ENCODE data around the gene MGARP.

MGARP gene

GRCh38 chr4:139282065-139282720 lies 2.2 kb upstream of the MGARP start:
- H3K4me3 ChIP-seq (ENCODE audit: low read depth, low read length), result no peak overlapping the region
- no peak for DNase-seq (ENCODE audit: low read depth)
- TF ChIP-seq, protein P1, sequence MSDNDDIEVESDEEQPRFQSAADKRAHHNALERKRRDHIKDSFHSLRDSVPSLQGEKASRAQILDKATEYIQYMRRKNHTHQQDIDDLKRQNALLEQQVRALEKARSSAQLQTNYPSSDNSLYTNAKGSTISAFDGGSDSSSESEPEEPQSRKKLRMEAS (IDR thresholded peaks at IDR 0.05; ENCODE audit: low read depth, low read length), result no peak
- TF ChIP-seq CTCF (IDR thresholded peaks at IDR 0.05; ENCODE audit: low read depth, low read length) (no peak), MYC (IDR thresholded peaks at IDR 0.05; ENCODE audit: low read depth, low read length) (no peak), POLR2A (IDR thresholded peaks at IDR 0.05; ENCODE audit: extremely low read depth, insufficient read length) (no peak)

DNA sequence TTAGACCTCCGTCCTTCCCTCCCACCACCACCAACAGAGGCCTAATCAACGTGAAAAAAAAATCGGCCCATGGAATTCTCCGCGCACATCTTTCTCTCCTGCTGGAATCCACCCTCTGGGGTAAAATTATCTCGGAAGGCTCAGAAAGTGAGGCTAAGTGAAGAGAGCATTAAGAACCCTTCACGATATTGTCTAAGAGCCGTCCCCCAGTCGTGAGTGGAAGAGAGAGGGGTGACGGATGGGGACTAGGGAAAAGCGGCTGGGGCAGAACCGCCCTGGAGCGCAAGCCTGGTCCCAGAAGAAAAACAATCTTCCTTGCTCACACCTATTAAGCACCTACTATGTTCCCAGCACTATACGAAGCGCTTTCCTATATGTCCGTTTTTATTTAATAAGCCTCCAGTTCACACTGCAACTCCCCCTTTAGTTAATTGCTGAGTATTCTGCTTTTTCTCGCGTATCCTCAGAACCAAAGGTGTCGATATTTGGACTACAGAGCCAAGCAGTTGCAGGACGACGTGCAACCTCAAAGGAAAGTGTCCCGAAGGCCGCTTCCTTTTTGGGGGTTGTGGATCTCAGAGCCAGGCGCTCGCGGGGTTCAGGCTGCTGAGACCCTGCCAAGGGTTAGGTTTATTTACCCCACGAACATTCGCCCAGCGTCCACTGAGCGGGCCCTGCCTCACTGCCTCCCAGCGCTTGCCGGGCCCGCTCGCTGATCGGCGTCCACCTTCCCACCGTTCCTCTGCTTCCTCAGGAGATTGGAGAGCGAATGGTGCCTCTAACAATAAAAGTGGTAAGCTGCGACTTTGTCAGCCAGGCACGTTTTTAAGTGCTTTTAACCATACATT lies 889 bp downstream of the MGARP start:
- no peak overlapping the region for H3K4me3 ChIP-seq (ENCODE audit: low read depth, low read length)
- no peak for DNase-seq (ENCODE audit: low read depth)
- TF ChIP-seq, protein P1 (IDR thresholded peaks at IDR 0.05; ENCODE audit: low read depth, low read length), result no peak

DNA sequence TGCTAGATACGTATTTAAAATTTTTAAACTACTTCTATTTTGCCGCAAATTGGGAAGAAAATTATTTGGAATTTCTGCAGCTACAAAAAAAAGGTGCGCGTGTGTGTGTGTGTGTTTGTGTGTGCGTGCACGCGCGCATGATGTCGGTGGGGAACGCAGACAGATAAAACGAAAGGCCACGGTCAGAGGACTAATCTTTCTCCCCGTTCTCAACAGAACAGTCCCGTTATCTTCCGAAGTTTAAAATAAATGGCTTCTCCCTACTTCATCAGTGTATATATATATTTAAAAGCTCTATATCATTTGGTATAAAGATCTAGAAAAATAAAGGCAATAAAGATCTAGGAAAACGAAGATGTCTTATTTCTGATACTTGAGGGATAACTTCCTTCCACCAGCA lies 1.5 kb downstream of the MGARP start:
- no peak for TF ChIP-seq MYC (IDR thresholded peaks at IDR 0.05; ENCODE audit: low read depth, low read length)
- TF ChIP-seq, protein P1 (IDR thresholded peaks at IDR 0.05; ENCODE audit: low read depth, low read length), result no peak
- TF ChIP-seq POLR2A (IDR thresholded peaks at IDR 0.05; ENCODE audit: extremely low read depth, insufficient read length), result no peak
- no peak for TF ChIP-seq CTCF (IDR thresholded peaks at IDR 0.05; ENCODE audit: low read depth, low read length)
- no peak for DNase-seq (ENCODE audit: low read depth)
- H3K4me3 ChIP-seq (ENCODE audit: low read depth, low read length), result no peak overlapping the region

- TF ChIP-seq POLR2A (IDR thresholded peaks at IDR 0.05; ENCODE audit: extremely low read depth, insufficient read length), result no peak
- no peak for TF ChIP-seq MYC (IDR thresholded peaks at IDR 0.05; ENCODE audit: low read depth, low read length)
- no peak for TF ChIP-seq CTCF (IDR thresholded peaks at IDR 0.05; ENCODE audit: low read depth, low read length)
- TF ChIP-seq, protein P1 (IDR thresholded peaks at IDR 0.05; ENCODE audit: low read depth, low read length), result no peak
- DNase-seq (ENCODE audit: low read depth), result no peak
- H3K4me3 ChIP-seq (ENCODE audit: low read depth, low read length), result no peak overlapping the region
Measured at GRCh38 chr4:139275281-139275735, 4.7 kb downstream of the MGARP start.

DNA sequence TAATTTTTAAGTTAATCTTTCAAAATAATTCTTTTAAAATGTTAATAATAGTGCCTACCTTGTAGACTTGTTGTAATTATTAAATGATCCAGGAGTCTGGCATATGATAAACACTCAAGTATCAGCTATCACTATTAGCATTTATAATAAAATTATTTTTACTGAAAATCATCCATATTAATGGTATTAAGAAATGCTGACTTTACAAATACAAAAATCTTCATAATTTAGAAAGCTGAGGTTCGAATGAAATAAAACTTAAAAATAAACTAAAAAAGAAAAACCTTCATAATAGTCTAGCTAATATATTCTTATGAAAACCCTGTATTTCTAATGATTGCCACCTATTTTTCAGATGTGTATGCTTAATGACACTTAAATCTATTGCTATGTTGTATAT lies 5.2 kb downstream of the MGARP start:
- TF ChIP-seq, protein P1 (IDR thresholded peaks at IDR 0.05; ENCODE audit: low read depth, low read length), result no peak
- TF ChIP-seq CTCF (IDR thresholded peaks at IDR 0.05; ENCODE audit: low read depth, low read length) (no peak), MYC (IDR thresholded peaks at IDR 0.05; ENCODE audit: low read depth, low read length) (no peak), POLR2A (IDR thresholded peaks at IDR 0.05; ENCODE audit: extremely low read depth, insufficient read length) (no peak)
- no peak for DNase-seq (ENCODE audit: low read depth)
- H3K4me3 ChIP-seq (ENCODE audit: low read depth, low read length), result no peak overlapping the region

- H3K4me3 ChIP-seq (ENCODE audit: low read depth, low read length), result no peak overlapping the region
- no peak for DNase-seq (ENCODE audit: low read depth)
- TF ChIP-seq, protein P1 (IDR thresholded peaks at IDR 0.05; ENCODE audit: low read depth, low read length), result no peak
- TF ChIP-seq POLR2A (IDR thresholded peaks at IDR 0.05; ENCODE audit: extremely low read depth, insufficient read length) (no peak), MYC (IDR thresholded peaks at IDR 0.05; ENCODE audit: low read depth, low read length) (no peak), CTCF (IDR thresholded peaks at IDR 0.05; ENCODE audit: low read depth, low read length) (no peak)
Measured at GRCh38 chr4:139273835-139274234, 6.2 kb downstream of the MGARP start.
